Measurements from ENCODE around the gene GIPC1.

The GIPC1 gene

DNA sequence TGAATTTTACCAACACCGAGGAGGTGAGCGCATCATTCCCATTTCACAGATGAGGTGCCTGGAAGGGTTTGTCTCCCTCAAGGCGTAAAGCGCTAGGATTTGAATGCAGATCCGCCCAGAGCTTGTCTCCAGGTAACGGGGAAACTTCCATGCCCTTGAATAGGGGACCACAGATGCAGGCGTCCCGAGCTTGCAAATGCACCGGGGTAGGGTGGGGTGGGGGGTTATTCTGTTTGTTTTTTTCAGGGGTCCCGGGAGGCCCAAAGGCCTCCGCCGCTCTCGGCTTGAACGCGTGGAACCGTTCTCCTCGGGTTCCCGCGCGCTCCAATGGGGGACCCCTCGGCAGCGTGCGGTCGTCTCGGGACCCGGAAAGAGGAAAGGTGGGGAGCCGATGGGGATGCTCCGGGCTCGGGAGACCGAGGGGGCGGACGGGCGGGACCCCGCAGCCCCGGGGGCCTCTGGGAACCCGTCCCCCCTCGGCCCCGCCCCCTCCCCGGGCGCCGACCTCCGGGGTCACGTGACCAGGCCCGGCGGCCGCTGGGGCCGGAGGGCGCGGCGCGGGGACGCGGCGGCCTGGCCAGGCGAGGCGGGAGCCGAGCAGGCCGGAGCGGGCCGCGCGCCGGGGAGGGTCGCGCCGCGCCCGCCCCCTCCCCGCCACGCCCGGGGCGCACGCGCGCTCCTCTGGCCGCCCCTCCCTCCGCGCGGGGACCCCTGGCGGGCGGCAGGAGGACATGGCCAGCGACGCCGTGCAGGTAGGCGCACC, 63.0 kb downstream of the GIPC1 start, which contains the start of gene PKN1:
TSS of gene PKN1 (plus strand) at position 516 of the 763 bp plus-strand sequence. CDS start at position 732, 216 bp downstream.
- peak; percentile 84 for DNase-seq

- no peak for DNase-seq
Measured at GRCh38 chr19:14430712-14431111, 65.2 kb downstream of the GIPC1 start.

- DNase-seq: no peak
Measured at GRCh38 chr19:14428882-14429416, 67.0 kb downstream of the GIPC1 start.

Measured in activated CD8-positive, alpha-beta memory T cell treated with anti-CD3 and anti-CD28 coated beads for 24 hours (primary cell).